ENCODE data around the gene TSPY4.
"Not testable (repeated sequence)": the region's sequence is repeated elsewhere in the genome, so short reads cannot be mapped to it uniquely, and the experiment has no call there.

TSPY4 gene, protein sequence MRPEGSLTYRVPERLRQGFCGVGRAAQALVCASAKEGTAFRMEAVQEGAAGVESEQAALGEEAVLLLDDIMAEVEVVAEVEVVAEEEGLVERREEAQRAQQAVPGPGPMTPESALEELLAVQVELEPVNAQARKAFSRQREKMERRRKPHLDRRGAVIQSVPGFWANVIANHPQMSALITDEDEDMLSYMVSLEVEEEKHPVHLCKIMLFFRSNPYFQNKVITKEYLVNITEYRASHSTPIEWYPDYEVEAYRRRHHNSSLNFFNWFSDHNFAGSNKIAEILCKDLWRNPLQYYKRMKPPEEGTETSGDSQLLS

DNA sequence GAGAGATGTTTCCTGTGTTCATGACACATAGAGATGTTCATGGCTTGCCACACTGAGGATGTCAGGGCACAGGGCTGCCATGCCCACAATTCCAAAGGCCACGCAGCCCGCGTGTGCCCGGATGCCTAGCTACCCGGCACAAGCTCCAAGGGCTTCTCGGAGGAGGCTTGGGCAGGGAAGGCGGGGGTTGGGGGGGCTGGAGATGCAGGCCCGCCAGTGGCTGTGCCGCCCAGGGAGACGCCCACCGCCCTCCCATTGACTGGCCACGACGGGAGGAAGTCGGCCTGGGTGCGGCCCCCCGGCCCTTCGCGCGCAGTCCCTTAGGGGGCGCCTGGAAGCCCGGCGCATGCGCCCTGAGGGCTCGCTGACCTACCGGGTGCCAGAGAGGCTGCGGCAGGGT, at the start of gene TSPY4:
TSS of gene TSPY4 (plus strand) at position 301 of the 400 bp plus-strand sequence. CDS start at position 347, 46 bp downstream.
- not testable (repeated sequence) for DNase-seq

DNA sequence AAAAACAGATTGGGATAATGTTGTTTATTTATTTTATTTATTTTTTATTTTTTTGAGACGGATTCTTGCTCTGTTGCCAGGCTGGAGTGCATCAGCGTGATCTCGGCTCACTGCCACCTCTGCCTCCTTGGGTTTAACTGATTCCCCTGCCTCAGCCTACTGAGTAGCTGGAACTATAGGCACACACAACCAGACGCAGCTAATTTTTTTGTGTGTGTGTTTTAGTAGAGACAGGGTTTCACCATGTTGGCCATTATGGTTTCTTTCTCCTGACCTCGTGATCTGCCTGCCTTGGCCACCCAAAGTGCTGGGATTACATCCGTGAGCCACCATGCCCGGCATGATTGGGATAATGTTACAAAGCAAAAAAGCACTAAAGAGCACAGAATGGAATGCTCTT, 16.3 kb upstream of the TSPY4 start:
- DNase-seq, result no peak

DNA sequence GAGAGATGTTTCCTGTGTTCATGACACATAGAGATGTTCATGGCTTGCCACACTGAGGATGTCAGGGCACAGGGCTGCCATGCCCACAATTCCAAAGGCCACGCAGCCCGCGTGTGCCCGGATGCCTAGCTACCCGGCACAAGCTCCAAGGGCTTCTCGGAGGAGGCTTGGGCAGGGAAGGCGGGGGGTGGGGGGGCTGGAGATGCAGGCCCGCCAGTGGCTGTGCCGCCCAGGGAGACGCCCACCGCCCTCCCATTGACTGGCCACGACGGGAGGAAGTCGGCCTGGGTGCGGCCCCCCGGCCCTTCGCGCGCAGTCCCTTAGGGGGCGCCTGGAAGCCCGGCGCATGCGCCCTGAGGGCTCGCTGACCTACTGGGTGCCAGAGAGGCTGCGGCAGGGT, 20.2 kb downstream of the TSPY4 start, which contains the start of gene TSPY8:
TSS of gene TSPY8 (plus strand) at position 301 of the 400 bp plus-strand sequence. CDS start at position 347, 46 bp downstream.
- not testable (repeated sequence) for DNase-seq
